ENCODE data around the gene ARL10. TPM values are rescaled to one million over a fixed set of nuclear protein-coding genes. Genes with fewer than 3 reads are reported as not detected.

The ARL10 gene
- total RNA-seq, 4 donors from 2014 or later, result 1.4 to 4.7 (median 2.4) TPM

DNA sequence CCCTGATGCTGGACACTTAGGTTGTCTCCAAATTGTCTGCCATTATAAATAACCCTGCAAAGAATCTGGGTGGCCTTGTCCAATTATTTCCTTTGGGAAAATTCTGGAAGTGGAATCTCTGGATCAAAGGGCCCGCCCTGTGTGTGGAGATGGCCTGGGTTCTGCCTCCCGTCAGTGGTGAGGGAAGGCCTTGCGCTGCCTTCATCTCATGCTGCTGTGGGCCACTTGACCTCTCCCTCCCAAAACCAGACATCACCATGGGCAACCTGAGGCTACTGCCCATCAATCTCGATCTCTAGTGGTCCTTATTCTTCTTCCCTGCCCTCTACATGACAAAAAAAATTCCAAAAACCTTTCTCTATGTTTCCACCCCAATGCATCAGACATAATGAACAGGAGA is 44.5 kb downstream of the ARL10 start:
- intact Hi-C loops (cut with DNase I; ENCODE audit: low total_unique reads) (loop anchor here (10.0 kb wide), 1 partner anchor 165 kb away; no protein-coding TSS in a partner anchor), in situ Hi-C loops (cut with MboI; ENCODE audit: low sequenced_read_pairs in 4 of 4) (loop anchor here in 1 of 4 donors (25.0 kb wide), 1 partner anchor 128 kb away; the partner anchor contains the start of genes CDHR2 and RNF44)
- Histone ChIP-seq H3K9me3 (no peaks in the 10 kb centered on the region), H3K4me3 (no peak overlapping the region), H3K4me1 (peaks cover 33 to 42% of the 10 kb centered on the region in 2 donors), H3K27me3 (no peaks in the 10 kb centered on the region), H3K27ac (peak overlapping the region in 1 of 4 donors; percentile 71), H3K36me3 (peaks cover 0 to 47% of the 10 kb centered on the region in 2 donors)
- no peak for ATAC-seq
- TF ChIP-seq POLR2A (IDR thresholded peaks at IDR 0.05), result no peak
- TF ChIP-seq CTCF (IDR thresholded peaks at IDR 0.05 in 4 of 5, conservative IDR thresholded peaks at IDR 0.05 in 1 of 5), result no peak
- no peak for DNase-seq

- Histone ChIP-seq H3K27me3 (no peaks in the 10 kb centered on the region), H3K4me1 (peaks cover 41 to 50% of the 10 kb centered on the region in 2 donors), H3K36me3 (peaks cover 0 to 40% of the 10 kb centered on the region in 2 donors), H3K9me3 (no peaks in the 10 kb centered on the region), H3K4me3 (no peak overlapping the region), H3K27ac (peak overlapping the region in 1 of 4 donors; percentile 0)
- in situ Hi-C loops (cut with MboI; ENCODE audit: low sequenced_read_pairs in 4 of 4), result loop anchor here in 1 of 4 donors (25.0 kb wide), 1 partner anchor 127 kb away; the partner anchor contains the start of genes CDHR2 and RNF44
- TF ChIP-seq CTCF (IDR thresholded peaks at IDR 0.05 in 4 of 5, conservative IDR thresholded peaks at IDR 0.05 in 1 of 5), result no peak
- TF ChIP-seq POLR2A (IDR thresholded peaks at IDR 0.05), result no peak
- intact Hi-C loops (cut with DNase I; ENCODE audit: low total_unique reads), result loop anchor here (10.0 kb wide), 1 partner anchor 164 kb away; no protein-coding TSS in a partner anchor
- DNase-seq (no peak), ATAC-seq (no peak)
These were observed 45.3 kb downstream of the ARL10 start for GRCh38 chr5:176410486-176411180.

- no peak for ATAC-seq
These were observed 47.4 kb downstream of the ARL10 start for GRCh38 chr5:176412517-176413254.

DNA sequence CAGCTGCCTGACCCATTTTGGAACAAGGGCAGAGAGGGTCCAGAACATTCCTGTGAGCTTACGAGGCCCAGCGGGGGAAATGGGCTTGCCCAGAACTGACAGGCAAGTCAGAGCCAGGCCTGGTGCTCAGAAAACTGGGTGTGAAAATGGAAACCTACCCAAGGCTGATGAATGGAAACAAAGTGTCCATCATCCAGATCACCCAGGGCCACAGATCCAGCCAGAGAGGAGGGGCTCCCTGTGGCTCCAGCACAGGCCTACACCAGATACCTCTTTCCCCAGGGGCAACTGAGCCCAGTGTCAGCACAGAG is 47.9 kb downstream of the ARL10 start:
- TF ChIP-seq CTCF (IDR thresholded peaks at IDR 0.05 in 4 of 5, conservative IDR thresholded peaks at IDR 0.05 in 1 of 5) (no peak), POLR2A (IDR thresholded peaks at IDR 0.05) (no peak)
- Histone ChIP-seq H3K4me1 (peaks cover 42 to 46% of the 10 kb centered on the region in 2 donors), H3K4me3 (peak overlapping the region in 1 of 4 donors; percentile 2), H3K9me3 (no peaks in the 10 kb centered on the region), H3K36me3 (peaks cover 0 to 23% of the 10 kb centered on the region in 2 donors), H3K27me3 (no peaks in the 10 kb centered on the region), H3K27ac (peak overlapping the region; percentile 88 to 99 (median 98))
- intact Hi-C loops (cut with DNase I; ENCODE audit: low total_unique reads) (loop anchor here (10.0 kb wide), 1 partner anchor 162 kb away; no protein-coding TSS in a partner anchor), in situ Hi-C loops (cut with MboI; ENCODE audit: low sequenced_read_pairs in 4 of 4) (loop anchor here in 1 of 4 donors (25.0 kb wide), 1 partner anchor 124 kb away; the partner anchor contains the start of genes CDHR2 and RNF44)
- ATAC-seq (peak in 1 of 2 donors; percentile 7), DNase-seq (peak in 1 of 2 donors; percentile 40)

More at GRCh38 chr5:176412517-176413254, 47.4 kb downstream of the ARL10 start:
- Histone ChIP-seq H3K9me3 (no peaks in the 10 kb centered on the region), H3K36me3 (peaks cover 0 to 24% of the 10 kb centered on the region in 2 donors), H3K4me1 (peaks cover 46 to 47% of the 10 kb centered on the region in 2 donors), H3K4me3 (peak overlapping the region in 1 of 4 donors; percentile 2), H3K27me3 (no peaks in the 10 kb centered on the region), H3K27ac (peak overlapping the region; percentile 88 to 99 (median 98))
- in situ Hi-C loops (cut with MboI; ENCODE audit: low sequenced_read_pairs in 4 of 4), result loop anchor here in 1 of 4 donors (25.0 kb wide), 1 partner anchor 125 kb away; the partner anchor contains the start of genes CDHR2 and RNF44
- TF ChIP-seq CTCF (IDR thresholded peaks at IDR 0.05 in 4 of 5, conservative IDR thresholded peaks at IDR 0.05 in 1 of 5), result no peak
- TF ChIP-seq POLR2A (IDR thresholded peaks at IDR 0.05), result no peak
- intact Hi-C loops (cut with DNase I; ENCODE audit: low total_unique reads), result loop anchor here (10.0 kb wide), 1 partner anchor 162 kb away; no protein-coding TSS in a partner anchor
- DNase-seq, result no peak

Measured in gastrocnemius medialis (tissue), 4 donors.